ENCODE results near the gene RNMT.
A peak's percentile ranks its signal among the peaks of the same experiment; 100 is the strongest.

The RNMT gene

DNA sequence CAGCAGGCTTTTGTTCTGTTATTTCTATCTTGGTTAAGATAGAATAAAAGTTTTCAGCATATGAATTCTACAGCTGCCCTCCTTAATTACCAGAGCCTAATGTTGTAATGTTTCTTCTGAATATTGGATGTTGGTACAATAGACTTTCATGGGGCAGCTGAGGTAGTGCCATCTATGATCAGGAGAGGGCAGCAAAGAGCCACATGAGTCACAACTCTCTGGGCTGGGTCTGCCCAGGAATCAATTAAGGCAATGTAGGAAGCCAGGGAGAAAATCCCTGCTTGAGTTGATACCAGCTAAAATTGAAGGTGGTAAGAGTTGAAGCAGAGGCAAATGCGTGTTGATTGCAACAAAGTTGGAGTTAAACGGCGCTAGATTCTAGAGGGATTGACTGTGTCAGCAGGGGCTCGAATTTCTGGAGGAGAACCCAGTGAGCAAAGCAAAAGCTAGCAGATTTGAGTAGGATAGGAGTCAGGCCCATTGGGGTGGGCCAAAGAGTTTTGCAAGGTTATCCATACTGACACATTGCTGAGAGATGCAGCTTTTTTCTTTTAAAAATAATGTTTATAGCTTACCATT lies 86.9 kb downstream of the RNMT start:
- DNase-seq = peak; percentile 53
